HepG2 (cell line): ENCODE data around the gene BCL2L2. TPM values are rescaled to one million over a fixed set of nuclear protein-coding genes. Genes with fewer than 3 reads are reported as not detected.

Experiments
- ATM ChIP-seq: fragments of 450-650 bp; IDR thresholded peaks from 2 replicates; pipeline ENCODE4 v1.7.1; 2017; ENCODE audit warnings: mild to moderate bottlenecking, borderline replicate concordance
- KAT7 ChIP-seq: IDR thresholded peaks from 2 replicates; pipeline ENCODE4 v1.6.1; 2018; ENCODE audit warnings: borderline replicate concordance, missing compliant biosample characterization
- RBAK ChIP-seq: sonication (generic); formaldehyde crosslinking; IDR thresholded peaks from 2 replicates; pipeline ENCODE4 v1.5.1; 2020; ENCODE audit warnings: mild to moderate bottlenecking, missing genetic modification reagents
- SIX4 ChIP-seq: sonication (generic); formaldehyde crosslinking; IDR thresholded peaks from 2 replicates; pipeline ENCODE4 v1.4.0; 2020; ENCODE audit warnings: missing genetic modification reagents
- SYNCRIP ChIP-seq: fragments of 200-400 bp; formaldehyde crosslinking; IDR thresholded peaks from 2 replicates; pipeline ENCODE4 v1.6.1; 2018; ENCODE audit warnings: mild to moderate bottlenecking, low read depth, low read length; ENCODE audit not compliant: insufficient read depth
- TBL1XR1 ChIP-seq: fragments of 150-350 bp; IDR thresholded peaks from 2 replicates; pipeline ENCODE4 v1.6.1; 2014; ENCODE audit warnings: borderline replicate concordance, low read length; ENCODE audit not compliant: partially characterized antibody
- ZNF276 ChIP-seq: sonication (generic); formaldehyde crosslinking; IDR thresholded peaks from 2 replicates; pipeline ENCODE4 v1.4.0; 2020; ENCODE audit warnings: mild to moderate bottlenecking, low read depth, missing genetic modification reagents
- ZNF343 ChIP-seq: sonication (generic); formaldehyde crosslinking; IDR thresholded peaks from 2 replicates; pipeline ENCODE4 v1.4.0; 2020; ENCODE audit warnings: mild to moderate bottlenecking, missing genetic modification reagents
- ZNF350 ChIP-seq: sonication (generic); formaldehyde crosslinking; IDR thresholded peaks from 2 replicates; pipeline ENCODE4 v1.4.0; 2020; ENCODE audit warnings: mild to moderate bottlenecking, low read depth, missing genetic modification reagents, borderline replicate concordance
- ZNF556 ChIP-seq: sonication (generic); formaldehyde crosslinking; IDR thresholded peaks from 2 replicates; pipeline ENCODE4 v1.4.0; 2020; ENCODE audit warnings: mild to moderate bottlenecking, missing genetic modification reagents, borderline replicate concordance
- ZNF563 ChIP-seq: sonication (generic); formaldehyde crosslinking; IDR thresholded peaks from 2 replicates; pipeline ENCODE4 v1.8.0; 2022; ENCODE audit warnings: mild to moderate bottlenecking, moderate library complexity, missing genetic modification reagents
- ZNF83 ChIP-seq: sonication (generic); formaldehyde crosslinking; IDR thresholded peaks from 2 replicates; pipeline ENCODE4 v1.4.0; 2020; ENCODE audit warnings: missing genetic modification reagents, mild to moderate bottlenecking, borderline replicate concordance
- polyA plus RNA-seq, 8 experiments: library from polyadenylated mRNA; depleted of rRNA in 3 of 8; stranded (reverse) in 7 of 8; unstranded in 1 of 8; fragments of >200 nt; fragmentation: Illumina TruSeq in 4 of 8; extraction: Trizol in 4 of 8; gene quantifications; 2 replicates each; pipeline versions ENCODE4 v1.2.1 to v1.2.3, GENCODE V29; 2011 to 2016; ENCODE audit warnings: low read depth in 4 of 8, missing spikeins in 1 of 8, mixed read lengths in 1 of 8; ENCODE audit not compliant: insufficient read depth in 1 of 8
- total RNA-seq, 5 experiments: library from RNA; depleted of rRNA; stranded (reverse); fragments of >200 nt; fragmentation: Illumina TruSeq; extraction: Trizol; gene quantifications; 2 replicates each; pipeline ENCODE4 v1.2.3, GENCODE V29; 2016; ENCODE audit warnings: low read depth in 1 of 5
- TF ChIP-seq, protein P1 (sequence below): sonication (generic); formaldehyde crosslinking; IDR thresholded peaks from 2 replicates; pipeline ENCODE4; 2020; ENCODE audit warnings: missing genetic modification reagents, mild to moderate bottlenecking, borderline replicate concordance
- TF ChIP-seq, protein P2 (sequence below): IDR thresholded peaks from 2 replicates; pipeline ENCODE4 v1.6.1; 2016; ENCODE audit warnings: missing biosample characterization, missing genetic modification reagents, low read depth

The BCL2L2 gene
- total and polyA plus RNA-seq, 2 of the 13 experiments (the other 11 are each of a cell fraction or from before 2014, with no cell fraction given): 28.1 to 49.8 TPM

- TF ChIP-seq ZNF343 (0 out of 2 replicates have a peak, but pooled peaks have one; percentile 34), ZNF563 (CRISPR knock-in tag) (0 out of 2 replicates have a peak, but pooled peaks have one; percentile 36), ZNF350 (CRISPR knock-in tag) (0 out of 2 replicates have a peak, but pooled peaks have one; percentile 6), RBAK (no peak), ZNF276 (CRISPR knock-in tag) (peak; percentile 59; the same call in 1 of the 2 replicates), TBL1XR1 (no peak), KAT7 (CRISPR knock-in tag) (no peak), SYNCRIP (no peak), ZNF556 (CRISPR knock-in tag) (peak; percentile 47; the same call in 1 of the 2 replicates), ZNF83 (CRISPR knock-in tag) (no peak), ATM (0 out of 2 replicates have a peak, but pooled peaks have one; percentile 57), SIX4 (no peak)
- TF ChIP-seq, protein P1, sequence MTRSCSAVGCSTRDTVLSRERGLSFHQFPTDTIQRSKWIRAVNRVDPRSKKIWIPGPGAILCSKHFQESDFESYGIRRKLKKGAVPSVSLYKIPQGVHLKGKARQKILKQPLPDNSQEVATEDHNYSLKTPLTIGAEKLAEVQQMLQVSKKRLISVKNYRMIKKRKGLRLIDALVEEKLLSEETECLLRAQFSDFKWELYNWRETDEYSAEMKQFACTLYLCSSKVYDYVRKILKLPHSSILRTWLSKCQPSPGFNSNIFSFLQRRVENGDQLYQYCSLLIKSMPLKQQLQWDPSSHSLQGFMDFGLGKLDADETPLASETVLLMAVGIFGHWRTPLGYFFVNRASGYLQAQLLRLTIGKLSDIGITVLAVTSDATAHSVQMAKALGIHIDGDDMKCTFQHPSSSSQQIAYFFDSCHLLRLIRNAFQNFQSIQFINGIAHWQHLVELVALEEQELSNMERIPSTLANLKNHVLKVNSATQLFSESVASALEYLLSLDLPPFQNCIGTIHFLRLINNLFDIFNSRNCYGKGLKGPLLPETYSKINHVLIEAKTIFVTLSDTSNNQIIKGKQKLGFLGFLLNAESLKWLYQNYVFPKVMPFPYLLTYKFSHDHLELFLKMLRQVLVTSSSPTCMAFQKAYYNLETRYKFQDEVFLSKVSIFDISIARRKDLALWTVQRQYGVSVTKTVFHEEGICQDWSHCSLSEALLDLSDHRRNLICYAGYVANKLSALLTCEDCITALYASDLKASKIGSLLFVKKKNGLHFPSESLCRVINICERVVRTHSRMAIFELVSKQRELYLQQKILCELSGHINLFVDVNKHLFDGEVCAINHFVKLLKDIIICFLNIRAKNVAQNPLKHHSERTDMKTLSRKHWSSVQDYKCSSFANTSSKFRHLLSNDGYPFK (CRISPR knock-in tag): peak; percentile 1; the same call in 1 of the 2 replicates
- TF ChIP-seq, protein P2, sequence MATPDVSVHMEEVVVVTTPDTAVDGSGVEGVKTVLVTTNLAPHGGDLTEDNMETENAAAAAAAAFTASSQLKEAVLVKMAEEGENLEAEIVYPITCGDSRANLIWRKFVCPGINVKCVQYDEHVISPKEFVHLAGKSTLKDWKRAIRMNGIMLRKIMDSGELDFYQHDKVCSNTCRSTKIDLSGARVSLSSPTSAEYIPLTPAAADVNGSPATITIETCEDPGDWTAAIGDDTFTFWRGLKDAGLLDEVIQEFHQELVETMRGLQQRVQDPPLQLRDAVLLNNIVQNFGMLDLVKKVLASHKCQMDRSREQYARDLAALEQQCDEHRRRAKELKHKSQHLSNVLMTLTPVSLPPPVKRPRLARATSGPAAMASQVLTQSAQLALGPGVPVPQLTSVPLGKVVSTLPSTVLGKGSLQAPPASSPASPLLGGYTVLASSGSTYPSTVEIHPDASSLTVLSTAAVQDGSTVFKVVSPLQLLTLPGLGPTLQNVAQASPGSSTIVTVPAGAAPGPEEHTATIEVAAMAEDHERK: no peak
- TF ChIP-seq, all 625 proteins: peak for 19
Observed at GRCh38 chr14:23358553-23359166, 52.0 kb downstream of the BCL2L2 start (continued).
